ENCODE results near the gene ABHD13.

Gene ABHD13

GRCh38 chr13:108188260-108188659 is 29.9 kb upstream of the ABHD13 start:
- Histone ChIP-seq H3K27ac (no peak overlapping the region), H3K4me3 (no peak overlapping the region)
- no peak for DNase-seq (ENCODE audit: low spot score)
- no peak for TF ChIP-seq CTCF (IDR thresholded peaks at IDR 0.05)

- TF ChIP-seq CTCF (IDR thresholded peaks at IDR 0.05) = no peak
- Histone ChIP-seq H3K4me3 (no peak overlapping the region), H3K27ac (no peak overlapping the region)
- DNase-seq (ENCODE audit: low spot score) = no peak
Measured at GRCh38 chr13:108190897-108191296, 27.3 kb upstream of the ABHD13 start.

GRCh38 chr13:108193806-108194205 is 24.4 kb upstream of the ABHD13 start:
- no peak for TF ChIP-seq CTCF (IDR thresholded peaks at IDR 0.05)
- Histone ChIP-seq H3K27ac (no peak overlapping the region), H3K4me3 (no peak overlapping the region)
- no peak for DNase-seq (ENCODE audit: low spot score)

GRCh38 chr13:108194435-108194936 is 23.7 kb upstream of the ABHD13 start:
- TF ChIP-seq CTCF (IDR thresholded peaks at IDR 0.05) = no peak
- DNase-seq (ENCODE audit: low spot score) = no peak
- Histone ChIP-seq H3K27ac (no peak overlapping the region), H3K4me3 (no peak overlapping the region)

GRCh38 chr13:108195146-108195545 is 23.0 kb upstream of the ABHD13 start:
- Histone ChIP-seq H3K4me3 (no peak overlapping the region), H3K27ac (no peak overlapping the region)
- TF ChIP-seq CTCF (IDR thresholded peaks at IDR 0.05) = no peak
- DNase-seq (ENCODE audit: low spot score) = no peak

GRCh38 chr13:108195861-108196260 is 22.3 kb upstream of the ABHD13 start:
- TF ChIP-seq CTCF (IDR thresholded peaks at IDR 0.05) = no peak
- no peak for DNase-seq (ENCODE audit: low spot score)
- Histone ChIP-seq H3K27ac (no peak overlapping the region), H3K4me3 (no peak overlapping the region)

GRCh38 chr13:108200781-108201398 is 17.3 kb upstream of the ABHD13 start:
- Histone ChIP-seq H3K4me3 (no peak overlapping the region), H3K27ac (no peak overlapping the region)
- DNase-seq (ENCODE audit: low spot score) = no peak
- no peak for TF ChIP-seq CTCF (IDR thresholded peaks at IDR 0.05)
